Stomach smooth muscle (tissue), 2 donors: ENCODE data around the gene ZNF81.
"Not testable (repeated sequence)": the region's sequence is repeated elsewhere in the genome, so short reads cannot be mapped to it uniquely, and the experiment has no call there.

ENCODE experiments used
- H3K27ac ChIP-seq: one replicate; pipeline ENCODE4 v1.7.0; 2013; ENCODE audit warnings: mild to moderate bottlenecking, low read length, inconsistent platforms
- H3K27me3 ChIP-seq, 2 donors: one replicate each; pipeline ENCODE4 v1.7.0; 2013; ENCODE audit warnings: low read length in 2 of 2; ENCODE audit not compliant: insufficient read depth in 2 of 2, control insufficient read depth in 1 of 2
- H3K36me3 ChIP-seq, 2 donors: one replicate each; pipeline ENCODE4 v1.7.0; 2013; ENCODE audit warnings: low read length in 2 of 2; ENCODE audit not compliant: control insufficient read depth in 2 of 2, insufficient read depth in 2 of 2
- H3K4me1 ChIP-seq: one replicate; pipeline ENCODE4 v1.7.0; 2013; ENCODE audit warnings: low read length; ENCODE audit not compliant: control insufficient read depth, insufficient read depth
- H3K4me3 ChIP-seq, 2 donors: one replicate each; pipeline ENCODE4 v1.7.0; 2013; ENCODE audit warnings: low read length in 2 of 2
- H3K9ac ChIP-seq, 2 donors: one replicate each; pipeline ENCODE4 v1.7.0; 2013; ENCODE audit warnings: low read length in 2 of 2, mild to moderate bottlenecking in 1 of 2
- H3K9me3 ChIP-seq, 2 donors: one replicate each; pipeline ENCODE4 v1.7.0; 2013; ENCODE audit warnings: low read length in 2 of 2; ENCODE audit not compliant: control insufficient read depth in 2 of 2
- donor health status: healthy.
- donor health status: Pancreatic carcinoma.

The ZNF81 gene

DNA sequence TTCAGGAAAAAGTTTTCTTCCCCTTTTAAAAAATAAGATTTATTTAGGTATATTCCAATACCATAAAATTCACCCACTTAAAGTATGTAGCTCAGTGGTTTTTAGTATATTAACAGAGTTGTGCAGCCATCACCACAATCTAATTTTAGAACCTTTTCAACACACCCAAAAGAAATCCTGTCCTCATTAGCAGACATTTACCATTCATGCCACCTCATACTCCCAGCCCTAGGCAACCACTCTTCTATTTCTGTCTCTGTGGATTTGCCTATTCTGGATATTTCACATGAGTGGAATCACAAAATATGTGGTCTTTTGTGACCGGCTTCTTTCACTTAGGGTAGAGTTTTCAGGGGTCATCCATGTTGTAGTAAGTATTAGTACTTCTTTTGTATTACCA is 7.4 kb downstream of the ZNF81 start:
- no peaks in the 10 kb centered on the region for H3K4me1 ChIP-seq

DNA sequence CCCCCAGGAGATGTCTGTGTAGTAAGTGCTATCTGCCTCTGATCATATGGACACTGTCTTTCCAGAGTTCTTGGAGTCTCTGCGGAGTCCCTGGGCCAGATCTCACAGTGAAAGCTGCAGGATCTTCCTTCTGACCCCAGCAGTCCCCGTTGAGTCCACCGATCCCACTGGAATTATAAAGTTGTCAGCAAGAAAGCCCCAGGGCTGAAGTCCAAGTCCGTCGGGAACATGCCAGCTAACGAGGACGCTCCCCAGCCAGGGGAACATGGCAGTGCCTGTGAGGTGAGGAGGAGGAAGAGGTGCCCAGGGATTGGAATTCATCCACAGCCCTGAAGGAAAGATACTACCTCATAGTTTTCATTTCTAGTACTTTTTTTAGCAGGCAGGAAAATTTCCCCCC is 9.3 kb downstream of the ZNF81 start:
- Histone ChIP-seq H3K4me1 (no peaks in the 10 kb centered on the region), H3K36me3 (peaks cover 0 to 8% of the 10 kb centered on the region in 2 donors), H3K27ac (no peak overlapping the region), H3K27me3 (no peaks in the 10 kb centered on the region), H3K4me3 (no peak overlapping the region), H3K9me3 (no peaks in the 10 kb centered on the region), H3K9ac (no peak overlapping the region)

More for the DNA sequence above, 7.4 kb downstream of the ZNF81 start:
- Histone ChIP-seq H3K36me3 (peaks cover 0 to 8% of the 10 kb centered on the region in 2 donors), H3K9ac (no peak overlapping the region), H3K27ac (no peak overlapping the region), H3K4me3 (no peak overlapping the region), H3K27me3 (no peaks in the 10 kb centered on the region), H3K9me3 (no peaks in the 10 kb centered on the region)

- Histone ChIP-seq H3K27me3 (no peaks in the 10 kb centered on the region), H3K9ac (no peak overlapping the region), H3K36me3 (peaks cover 0 to 8% of the 10 kb centered on the region in 2 donors), H3K27ac (no peak overlapping the region), H3K9me3 (no peaks in the 10 kb centered on the region), H3K4me3 (no peak overlapping the region), H3K4me1 (no peaks in the 10 kb centered on the region)
Observed at GRCh38 chrX:47849778-47850177, 13.1 kb downstream of the ZNF81 start.

- H3K9ac ChIP-seq, H3K4me1 ChIP-seq, H3K4me3 ChIP-seq, H3K27me3 ChIP-seq, H3K9me3 ChIP-seq, H3K27ac ChIP-seq, H3K36me3 ChIP-seq: not testable (repeated sequence)
Observed at GRCh38 chrX:47850389-47850788, 13.7 kb downstream of the ZNF81 start.

DNA sequence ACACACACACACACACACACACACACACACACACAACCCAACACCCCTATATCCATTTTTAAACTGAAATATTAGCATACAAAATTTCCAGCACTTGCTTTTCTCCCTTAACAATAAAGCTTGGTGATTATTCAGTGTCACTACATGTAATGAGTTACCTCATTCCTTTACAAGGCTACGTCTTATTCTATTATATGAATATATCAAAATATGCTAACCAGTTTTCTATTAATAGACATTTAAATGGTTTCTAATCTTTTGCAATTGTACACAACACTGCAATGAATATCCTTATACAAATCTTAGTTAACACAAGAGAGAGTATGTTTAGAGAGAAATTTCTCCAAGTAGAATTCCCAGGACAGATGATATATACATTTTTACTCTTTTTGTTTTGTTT is 14.2 kb downstream of the ZNF81 start:
- H3K4me1 ChIP-seq, result no peaks in the 10 kb centered on the region
- no peaks in the 10 kb centered on the region for H3K27me3 ChIP-seq
- H3K4me3 ChIP-seq, result no peak overlapping the region
- H3K9me3 ChIP-seq, result no peaks in the 10 kb centered on the region
- peaks cover 0 to 8% of the 10 kb centered on the region in 2 donors for H3K36me3 ChIP-seq
- H3K9ac ChIP-seq, result no peak overlapping the region
- no peak overlapping the region for H3K27ac ChIP-seq

DNA sequence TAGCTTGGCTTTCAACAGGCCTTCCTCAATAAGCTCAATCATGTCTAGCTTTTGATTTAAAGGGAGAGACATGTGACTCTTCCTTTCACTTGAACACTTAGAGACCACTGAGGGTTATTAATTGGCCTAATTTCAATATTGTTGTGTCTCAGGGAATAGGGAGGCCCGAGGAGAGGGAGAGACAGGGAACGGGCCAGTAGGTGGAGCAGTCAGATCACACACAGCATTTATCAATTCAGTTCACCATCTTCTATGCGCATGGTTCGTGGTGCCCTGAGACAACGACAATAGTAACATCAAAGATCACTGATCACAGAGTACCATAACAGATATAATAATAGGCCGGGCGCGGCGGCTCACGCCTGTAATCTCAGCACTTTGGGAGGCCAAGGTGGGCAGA is 17.8 kb downstream of the ZNF81 start:
- H3K4me3 ChIP-seq, result no peak overlapping the region
- H3K36me3 ChIP-seq, result no peaks in the 10 kb centered on the region
- H3K9me3 ChIP-seq, result no peaks in the 10 kb centered on the region
- peaks cover 0 to 2% of the 10 kb centered on the region in 2 donors for H3K27me3 ChIP-seq
- no peak overlapping the region for H3K27ac ChIP-seq
- no peak overlapping the region for H3K9ac ChIP-seq
- H3K4me1 ChIP-seq, result no peaks in the 10 kb centered on the region

DNA sequence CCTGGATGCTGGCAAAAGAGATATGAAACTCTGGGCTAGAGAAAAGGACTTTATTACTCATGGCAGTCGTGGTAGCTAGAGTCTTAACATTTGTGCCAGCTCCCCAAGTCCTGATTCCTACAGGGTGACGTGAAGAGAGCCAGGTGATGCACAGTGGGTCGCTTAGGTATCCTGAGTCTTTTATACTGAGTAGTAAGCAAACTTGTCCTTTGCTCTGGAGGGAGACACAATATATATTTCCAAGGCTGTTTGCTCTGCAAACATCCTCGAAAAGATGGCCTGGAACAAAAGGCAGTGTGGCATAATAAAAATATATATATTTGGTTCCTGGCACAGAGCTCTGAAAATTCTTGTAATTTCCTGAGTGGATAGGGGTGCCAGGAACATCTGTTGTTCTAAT is 23.0 kb downstream of the ZNF81 start:
- peaks cover 0 to 2% of the 10 kb centered on the region in 2 donors for H3K27me3 ChIP-seq
- H3K4me1 ChIP-seq, result no peaks in the 10 kb centered on the region
- no peak overlapping the region for H3K27ac ChIP-seq
- peaks cover 4% of the 10 kb centered on the region in 2 donors for H3K36me3 ChIP-seq
- no peak overlapping the region for H3K9ac ChIP-seq
- H3K4me3 ChIP-seq, result no peak overlapping the region
- no peaks in the 10 kb centered on the region for H3K9me3 ChIP-seq

GRCh38 chrX:47862680-47863079 is 26.0 kb downstream of the ZNF81 start:
- H3K27me3 ChIP-seq, result no peaks in the 10 kb centered on the region
- H3K9ac ChIP-seq, result no peak overlapping the region
- no peaks in the 10 kb centered on the region for H3K9me3 ChIP-seq
- no peaks in the 10 kb centered on the region for H3K4me1 ChIP-seq
- H3K27ac ChIP-seq, result no peak overlapping the region
- no peak overlapping the region for H3K4me3 ChIP-seq
- peaks cover 4 to 5% of the 10 kb centered on the region in 2 donors for H3K36me3 ChIP-seq

DNA sequence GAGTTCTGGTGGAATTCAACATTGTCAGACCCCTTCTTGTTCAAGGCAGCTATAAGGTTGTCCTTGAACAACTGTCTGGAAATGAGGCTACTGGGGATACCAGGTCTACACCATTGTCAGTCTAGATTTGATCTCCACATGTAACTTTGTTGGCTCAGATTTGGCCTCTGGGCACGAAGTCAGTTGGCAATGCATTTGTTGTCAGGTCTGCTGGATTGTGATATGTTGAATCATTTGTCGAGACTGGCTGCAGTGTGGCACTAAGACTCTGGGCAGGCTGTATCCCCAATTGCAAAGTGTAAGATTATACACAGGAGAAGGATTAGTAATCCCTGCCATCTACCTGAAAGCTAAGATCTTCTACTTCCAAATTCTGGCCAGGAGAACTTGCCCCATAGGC is 26.5 kb downstream of the ZNF81 start:
- Histone ChIP-seq H3K36me3 (peaks cover 4 to 5% of the 10 kb centered on the region in 2 donors), H3K27ac (no peak overlapping the region), H3K27me3 (no peaks in the 10 kb centered on the region), H3K4me1 (no peaks in the 10 kb centered on the region), H3K4me3 (no peak overlapping the region), H3K9me3 (no peaks in the 10 kb centered on the region), H3K9ac (no peak overlapping the region)

GRCh38 chrX:47864300-47864699 is 27.6 kb downstream of the ZNF81 start:
- no peaks in the 10 kb centered on the region for H3K9me3 ChIP-seq
- peaks cover 4 to 5% of the 10 kb centered on the region in 2 donors for H3K36me3 ChIP-seq
- no peaks in the 10 kb centered on the region for H3K27me3 ChIP-seq
- no peak overlapping the region for H3K27ac ChIP-seq
- H3K9ac ChIP-seq, result no peak overlapping the region
- H3K4me3 ChIP-seq, result no peak overlapping the region
- H3K4me1 ChIP-seq, result no peaks in the 10 kb centered on the region

DNA sequence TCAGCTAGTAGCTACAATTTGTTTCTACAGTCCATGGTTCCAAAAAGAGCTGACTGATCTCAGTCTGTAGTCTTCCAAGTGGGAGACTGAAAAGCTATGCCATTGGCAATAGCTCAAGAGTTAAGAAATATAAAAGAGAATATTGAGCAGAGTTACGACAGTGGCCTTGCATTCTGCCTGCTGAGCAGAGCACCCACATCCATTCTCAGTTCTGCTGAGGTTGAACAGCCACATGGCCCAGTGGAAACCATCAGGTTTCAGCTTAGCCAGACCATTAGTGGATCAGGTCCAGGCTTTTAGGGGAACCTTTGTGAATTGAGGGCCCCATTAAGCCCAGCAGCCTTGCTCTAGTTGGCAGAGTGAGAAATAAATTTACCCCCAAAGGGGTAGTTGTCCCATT is 28.1 kb downstream of the ZNF81 start:
- Histone ChIP-seq H3K36me3 (peaks cover 4 to 5% of the 10 kb centered on the region in 2 donors), H3K4me3 (no peak overlapping the region), H3K4me1 (no peaks in the 10 kb centered on the region), H3K27me3 (no peaks in the 10 kb centered on the region), H3K9me3 (no peaks in the 10 kb centered on the region), H3K27ac (no peak overlapping the region), H3K9ac (no peak overlapping the region)
